Peyer's patch (tissue), 4 donors: ENCODE results near the gene RAB28. TPM values are rescaled to one million over a fixed set of nuclear protein-coding genes. Genes with fewer than 3 reads are reported as not detected.
"Not testable (repeated sequence)": the region's sequence is repeated elsewhere in the genome, so short reads cannot be mapped to it uniquely, and the experiment has no call there.

Source experiments
- DNase-seq, 3 donors: peaks; one replicate each; pipeline ENCODE4 v3.0.0-alpha.2; 2017 to 2019
- H3K27ac ChIP-seq, 4 donors: fragments of 200-600 bp; sonication (generic); one replicate each; pipeline ENCODE4 v1.5.1; 2016 to 2019
- H3K27me3 ChIP-seq, 2 donors: fragments of 200-600 bp; sonication (generic); one replicate each; pipeline ENCODE4 v1.5.1; 2019
- H3K36me3 ChIP-seq, 3 donors: fragments of 200-600 bp; sonication (generic); one replicate each; pipeline ENCODE4 v1.5.1; 2016 to 2019
- H3K4me1 ChIP-seq, 4 donors: fragments of 200-600 bp; sonication (generic); one replicate each; pipeline ENCODE4 v1.5.1; 2016 to 2019
- H3K4me3 ChIP-seq, 4 donors: fragments of 200-600 bp; sonication (generic); 1 replicate in 3 of 4; 2 replicates in 1 of 4; pipeline ENCODE4 v1.5.1; 2016 to 2019; ENCODE audit warnings: mild to moderate bottlenecking in 1 of 4
- H3K9me3 ChIP-seq, 4 donors: fragments of 200-600 bp; sonication (generic); one replicate each; pipeline ENCODE4 v1.5.1; 2016 to 2019; ENCODE audit warnings: mild to moderate bottlenecking in 1 of 4
- POLR2A ChIP-seq, 2 donors: fragments of 450-650 bp; IDR thresholded peaks; one replicate each; pipeline ENCODE4 v1.5.1; 2017; ENCODE audit warnings: antibody characterized with exemption in 2 of 2, mild to moderate bottlenecking in 2 of 2, moderate library complexity in 2 of 2
- total RNA-seq, 4 donors: library from RNA; depleted of rRNA; stranded (reverse); fragments of >200 nt; gene quantifications; one replicate each; pipeline ENCODE4 v1.1.0, GENCODE V29; 2016
- TF ChIP-seq, protein P1 (sequence below), 6 experiments: fragments of 450-650 bp in 4 of 6; fragments of 200-600 bp in 2 of 6; sonication (generic) in 1 of 6; IDR thresholded peaks; one replicate each; pipeline ENCODE4 v1.5.1; 2017 to 2019; ENCODE audit warnings: antibody characterized with exemption in 6 of 6, mild to moderate bottlenecking in 3 of 6, moderate library complexity in 1 of 6

RAB28 gene
- total RNA-seq, 4 donors from 2014 or later, result 11.2 to 24.8 (median 12.4) TPM

DNA sequence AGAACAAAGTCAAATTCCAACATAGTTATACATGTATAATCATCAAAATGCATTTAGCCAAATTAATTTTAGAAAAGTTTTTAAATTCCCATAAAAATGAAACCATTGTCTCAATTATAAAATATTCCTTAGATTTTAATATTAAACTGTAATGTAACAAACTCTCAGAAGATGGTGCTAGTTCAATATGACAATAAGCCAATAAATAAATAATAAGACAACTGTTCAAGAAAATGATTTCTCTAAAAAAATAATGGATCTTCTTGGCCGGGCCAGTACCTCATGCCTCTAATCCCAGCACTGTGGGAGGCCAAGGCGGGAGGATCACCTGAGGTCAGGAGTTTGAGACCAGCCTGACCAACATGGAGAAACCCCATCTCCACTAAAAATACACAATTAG is 80.3 kb downstream of the RAB28 start:
- H3K4me3 ChIP-seq, result no peak overlapping the region
- TF ChIP-seq, protein P1, sequence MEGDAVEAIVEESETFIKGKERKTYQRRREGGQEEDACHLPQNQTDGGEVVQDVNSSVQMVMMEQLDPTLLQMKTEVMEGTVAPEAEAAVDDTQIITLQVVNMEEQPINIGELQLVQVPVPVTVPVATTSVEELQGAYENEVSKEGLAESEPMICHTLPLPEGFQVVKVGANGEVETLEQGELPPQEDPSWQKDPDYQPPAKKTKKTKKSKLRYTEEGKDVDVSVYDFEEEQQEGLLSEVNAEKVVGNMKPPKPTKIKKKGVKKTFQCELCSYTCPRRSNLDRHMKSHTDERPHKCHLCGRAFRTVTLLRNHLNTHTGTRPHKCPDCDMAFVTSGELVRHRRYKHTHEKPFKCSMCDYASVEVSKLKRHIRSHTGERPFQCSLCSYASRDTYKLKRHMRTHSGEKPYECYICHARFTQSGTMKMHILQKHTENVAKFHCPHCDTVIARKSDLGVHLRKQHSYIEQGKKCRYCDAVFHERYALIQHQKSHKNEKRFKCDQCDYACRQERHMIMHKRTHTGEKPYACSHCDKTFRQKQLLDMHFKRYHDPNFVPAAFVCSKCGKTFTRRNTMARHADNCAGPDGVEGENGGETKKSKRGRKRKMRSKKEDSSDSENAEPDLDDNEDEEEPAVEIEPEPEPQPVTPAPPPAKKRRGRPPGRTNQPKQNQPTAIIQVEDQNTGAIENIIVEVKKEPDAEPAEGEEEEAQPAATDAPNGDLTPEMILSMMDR (IDR thresholded peaks at IDR 0.05), result no peak
- TF ChIP-seq POLR2A (IDR thresholded peaks at IDR 0.05), result no peak
- no peaks in the 10 kb centered on the region for H3K36me3 ChIP-seq
- H3K4me1 ChIP-seq, result no peaks in the 10 kb centered on the region
- no peak overlapping the region for H3K27ac ChIP-seq
- no peaks in the 10 kb centered on the region for H3K27me3 ChIP-seq
- DNase-seq, result no peak
- no peaks in the 10 kb centered on the region for H3K9me3 ChIP-seq

DNA sequence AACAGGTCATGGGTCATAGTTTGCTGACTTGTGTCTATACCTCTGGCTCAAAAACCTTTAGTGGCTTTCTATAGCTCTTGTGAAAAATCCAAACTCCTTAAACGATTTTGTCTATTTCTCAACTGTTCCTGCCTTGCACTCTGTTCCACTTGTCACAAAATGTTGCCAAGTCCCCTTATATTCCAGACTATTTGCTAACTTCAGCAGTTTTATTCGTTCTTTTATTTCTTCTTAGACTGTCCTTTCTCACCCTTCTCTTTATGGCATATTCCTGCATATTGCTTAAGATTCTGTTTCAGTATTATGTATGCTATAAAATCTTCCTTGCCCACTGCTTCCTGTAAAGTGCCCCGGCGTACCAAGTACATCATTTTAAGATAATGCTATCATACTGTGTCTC is 80.8 kb downstream of the RAB28 start:
- H3K36me3 ChIP-seq, result no peaks in the 10 kb centered on the region
- no peak for DNase-seq
- H3K4me3 ChIP-seq, result no peak overlapping the region
- no peaks in the 10 kb centered on the region for H3K9me3 ChIP-seq
- H3K27me3 ChIP-seq, result no peaks in the 10 kb centered on the region
- H3K4me1 ChIP-seq, result no peaks in the 10 kb centered on the region
- TF ChIP-seq, protein P1 (IDR thresholded peaks at IDR 0.05), result no peak
- TF ChIP-seq POLR2A (IDR thresholded peaks at IDR 0.05), result no peak
- no peak overlapping the region for H3K27ac ChIP-seq

DNA sequence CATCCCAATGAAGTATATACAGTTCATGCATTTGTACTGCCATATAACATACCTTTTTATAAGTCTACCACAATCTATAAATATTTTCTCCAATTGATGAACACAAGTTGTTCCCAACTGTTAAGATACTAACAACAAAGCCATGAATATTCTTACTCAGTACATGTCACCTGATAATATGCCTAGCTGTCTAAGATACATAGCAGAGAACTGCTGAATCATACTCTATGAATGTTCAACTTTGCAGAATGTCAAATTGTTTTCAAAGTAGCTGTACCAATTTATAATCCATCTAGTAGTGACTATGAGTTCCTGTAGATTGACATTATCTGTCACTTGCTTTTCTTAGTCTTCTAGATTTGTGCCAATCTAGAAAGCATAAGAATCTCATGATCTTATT is 84.9 kb downstream of the RAB28 start:
- Histone ChIP-seq H3K9me3 (no peaks in the 10 kb centered on the region), H3K36me3 (no peaks in the 10 kb centered on the region), H3K27me3 (no peaks in the 10 kb centered on the region), H3K4me3 (no peak overlapping the region), H3K4me1 (no peaks in the 10 kb centered on the region), H3K27ac (no peak overlapping the region)
- DNase-seq, result no peak
- TF ChIP-seq, protein P1 (IDR thresholded peaks at IDR 0.05), result no peak
- no peak for TF ChIP-seq POLR2A (IDR thresholded peaks at IDR 0.05)

DNA sequence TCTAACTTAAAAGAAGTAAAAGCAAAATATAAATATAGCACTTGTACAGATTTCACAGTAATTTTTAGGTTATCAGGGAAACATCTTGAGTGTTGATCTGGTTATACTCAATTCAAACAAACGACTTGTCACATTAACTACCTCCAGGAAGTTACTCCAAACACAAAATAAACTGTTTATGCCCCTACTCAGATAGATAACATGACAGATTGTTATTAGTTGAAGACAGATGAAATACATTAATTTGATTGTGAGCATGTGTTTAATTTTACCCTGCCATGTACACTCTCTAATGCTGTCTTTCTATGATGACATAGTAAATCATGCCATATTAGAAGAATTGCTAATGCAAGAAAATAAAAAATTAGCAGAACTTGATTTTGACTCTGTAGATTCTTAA is 88.0 kb downstream of the RAB28 start:
- H3K4me1 ChIP-seq, result no peaks in the 10 kb centered on the region
- H3K4me3 ChIP-seq, result no peak overlapping the region
- no peak overlapping the region for H3K27ac ChIP-seq
- H3K27me3 ChIP-seq, result no peaks in the 10 kb centered on the region
- H3K9me3 ChIP-seq, result no peaks in the 10 kb centered on the region
- DNase-seq, result no peak
- TF ChIP-seq POLR2A (IDR thresholded peaks at IDR 0.05), result no peak
- TF ChIP-seq, protein P1 (IDR thresholded peaks at IDR 0.05), result no peak
- no peaks in the 10 kb centered on the region for H3K36me3 ChIP-seq

DNA sequence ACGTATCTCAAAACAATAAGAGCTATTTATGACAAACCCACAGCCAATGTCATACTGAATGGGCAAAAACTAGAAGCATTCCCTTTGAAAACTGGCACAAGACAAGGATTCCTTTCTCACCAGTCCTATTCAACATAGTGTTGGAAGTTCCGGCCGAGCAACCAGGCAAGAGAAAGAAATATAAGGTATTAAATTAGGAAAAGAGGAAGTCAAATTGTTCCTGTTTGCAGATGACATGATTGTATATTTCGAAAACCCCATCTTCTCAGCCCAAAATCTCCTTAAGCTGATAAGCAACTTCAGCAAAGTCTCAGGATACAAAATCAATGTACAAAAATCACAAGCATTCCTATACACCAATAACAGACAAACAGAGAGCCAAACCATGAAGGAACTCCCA is 94.2 kb downstream of the RAB28 start:
- not testable (repeated sequence) for H3K27ac ChIP-seq, DNase-seq, H3K9me3 ChIP-seq

DNA sequence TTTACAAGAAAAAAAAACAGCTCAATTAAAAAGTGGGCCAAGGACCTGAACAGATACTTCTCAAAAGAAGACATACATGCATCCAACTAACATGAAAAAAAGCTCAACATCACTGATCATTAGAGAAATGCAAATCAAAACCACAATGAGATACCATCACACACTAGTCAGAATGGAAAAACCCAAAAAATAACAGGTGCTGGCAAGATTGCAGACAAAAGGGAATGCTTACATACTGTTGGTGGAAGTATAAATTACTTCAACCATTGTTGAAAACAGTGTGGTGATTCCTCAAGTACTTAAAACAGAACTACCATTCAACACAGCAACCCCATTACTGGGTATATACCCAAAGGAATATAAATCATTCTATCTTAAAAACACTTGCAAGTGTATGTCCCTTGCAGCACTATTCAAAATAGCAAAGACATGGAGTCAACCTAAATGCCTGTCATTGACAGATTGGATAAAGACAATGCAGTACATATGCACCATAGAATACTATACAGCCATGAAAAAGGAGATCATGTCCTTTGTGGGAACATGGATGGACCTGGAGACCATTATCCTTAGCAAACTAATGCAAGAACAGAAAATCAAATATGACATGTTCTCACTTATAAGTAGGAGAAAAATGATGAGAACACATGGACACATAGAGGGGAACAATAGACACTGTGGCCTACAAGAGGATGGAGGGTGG is 97.6 kb downstream of the RAB28 start:
- H3K4me1 ChIP-seq, result no peaks in the 10 kb centered on the region
- no peaks in the 10 kb centered on the region for H3K27me3 ChIP-seq
- no peaks in the 10 kb centered on the region for H3K36me3 ChIP-seq
- TF ChIP-seq POLR2A (IDR thresholded peaks at IDR 0.05), result no peak
- TF ChIP-seq, protein P1 (IDR thresholded peaks at IDR 0.05), result no peak
- H3K4me3 ChIP-seq, result no peak overlapping the region
- H3K9me3 ChIP-seq, result no peaks in the 10 kb centered on the region
- DNase-seq, result no peak
- H3K27ac ChIP-seq, result no peak overlapping the region

More for the DNA sequence above, 94.2 kb downstream of the RAB28 start:
- not testable (repeated sequence) for H3K4me3 ChIP-seq, H3K27me3 ChIP-seq, H3K36me3 ChIP-seq, H3K4me1 ChIP-seq
